Transverse colon (tissue), 3 donors: ENCODE data around the gene PITX3.

Source experiments
- POLR2A ChIP-seq: fragments of 450-650 bp; IDR thresholded peaks from one replicate; pipeline ENCODE4 v1.6.1; 2016; ENCODE audit warnings: antibody characterized with exemption, mild to moderate bottlenecking, moderate library complexity
- TF ChIP-seq, protein P1 (sequence below), 5 experiments: fragments of 200-600 bp in 3 of 5; fragments of 450-650 bp in 2 of 5; sonication (generic) in 3 of 5; IDR thresholded peaks; 1 replicate in 2 of 5; 2 replicates in 3 of 5; pipeline ENCODE4 v1.5.1; 2016 to 2017; ENCODE audit warnings: antibody characterized with exemption in 5 of 5, inconsistent platforms in 3 of 5, mild to moderate bottlenecking in 2 of 5, moderate library complexity in 1 of 5

GRCh38 chr10:102196893-102197292 lies 44.4 kb downstream of the PITX3 start:
- TF ChIP-seq, protein P1, sequence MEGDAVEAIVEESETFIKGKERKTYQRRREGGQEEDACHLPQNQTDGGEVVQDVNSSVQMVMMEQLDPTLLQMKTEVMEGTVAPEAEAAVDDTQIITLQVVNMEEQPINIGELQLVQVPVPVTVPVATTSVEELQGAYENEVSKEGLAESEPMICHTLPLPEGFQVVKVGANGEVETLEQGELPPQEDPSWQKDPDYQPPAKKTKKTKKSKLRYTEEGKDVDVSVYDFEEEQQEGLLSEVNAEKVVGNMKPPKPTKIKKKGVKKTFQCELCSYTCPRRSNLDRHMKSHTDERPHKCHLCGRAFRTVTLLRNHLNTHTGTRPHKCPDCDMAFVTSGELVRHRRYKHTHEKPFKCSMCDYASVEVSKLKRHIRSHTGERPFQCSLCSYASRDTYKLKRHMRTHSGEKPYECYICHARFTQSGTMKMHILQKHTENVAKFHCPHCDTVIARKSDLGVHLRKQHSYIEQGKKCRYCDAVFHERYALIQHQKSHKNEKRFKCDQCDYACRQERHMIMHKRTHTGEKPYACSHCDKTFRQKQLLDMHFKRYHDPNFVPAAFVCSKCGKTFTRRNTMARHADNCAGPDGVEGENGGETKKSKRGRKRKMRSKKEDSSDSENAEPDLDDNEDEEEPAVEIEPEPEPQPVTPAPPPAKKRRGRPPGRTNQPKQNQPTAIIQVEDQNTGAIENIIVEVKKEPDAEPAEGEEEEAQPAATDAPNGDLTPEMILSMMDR (IDR thresholded peaks at IDR 0.05), result no peak
- TF ChIP-seq POLR2A, result no peak
